AG04450 (cell line): ENCODE results near the gene GIMAP7. TPM values are rescaled to one million over a fixed set of nuclear protein-coding genes. Genes with fewer than 3 reads are reported as not detected.

Experiments
- polyA plus RNA-seq: library from polyadenylated mRNA; depleted of rRNA; stranded (reverse); fragments of >200 nt; gene quantifications from 2 replicates; pipeline ENCODE4 v1.2.3, GENCODE V29; 2011; rRNA removed

GIMAP7 gene
- polyA plus RNA-seq, 1 experiment, result not detected

Other genes with a start within 250 kb of the GIMAP7 start
- gene LRRC61, start 191.5 kb upstream of the GIMAP7 start, polyA plus RNA-seq, result 0.17 and 0.57 TPM in 2 replicates
- gene ACTR3C, start 191.3 kb upstream of the GIMAP7 start, polyA plus RNA-seq, result 0.31 and 0.36 TPM in 2 replicates
- 6.7 and 7.0 TPM in 2 replicates for gene RARRES2, start 173.2 kb upstream of the GIMAP7 start, polyA plus RNA-seq
- gene REPIN1, start 146.1 kb upstream of the GIMAP7 start, polyA plus RNA-seq, result 28.4 and 38.3 TPM in 2 replicates
- gene ZNF775, start 135.5 kb upstream of the GIMAP7 start, polyA plus RNA-seq, result 2.2 and 3.0 TPM in 2 replicates
- gene GIMAP8, start 64.2 kb upstream of the GIMAP7 start, polyA plus RNA-seq, result not detected in 2 replicates
- gene GIMAP4, start 52.5 kb downstream of the GIMAP7 start, polyA plus RNA-seq, result not detected in 2 replicates
- not detected in 2 replicates for gene GIMAP6, start 117.5 kb downstream of the GIMAP7 start, polyA plus RNA-seq
- gene GIMAP2, start 170.8 kb downstream of the GIMAP7 start, polyA plus RNA-seq, result 0.10 and 0.11 TPM in 2 replicates
- not detected in 2 replicates for gene GIMAP1, start 201.7 kb downstream of the GIMAP7 start, polyA plus RNA-seq
- not detected in 2 replicates for gene GIMAP5, start 222.5 kb downstream of the GIMAP7 start, polyA plus RNA-seq